Superior temporal gyrus (tissue), 1 donor: ENCODE results near the gene EPHB1.

ENCODE experiments used
- DNase-seq: peaks from one replicate; pipeline ENCODE4 v3.0.0-alpha.2; 2016; ENCODE audit errors: extremely low spot score

EPHB1 gene

GRCh38 chr3:134849561-134849960, 54.5 kb downstream of the EPHB1 start:
- no peak for DNase-seq

GRCh38 chr3:134850761-134851160, 55.7 kb downstream of the EPHB1 start:
- DNase-seq, result no peak

GRCh38 chr3:134852132-134852531, 57.1 kb downstream of the EPHB1 start:
- no peak for DNase-seq

GRCh38 chr3:134852893-134853351, 57.9 kb downstream of the EPHB1 start:
- DNase-seq, result no peak

GRCh38 chr3:134854254-134854653, 59.2 kb downstream of the EPHB1 start:
- DNase-seq, result no peak

GRCh38 chr3:134857356-134857755, 62.3 kb downstream of the EPHB1 start:
- no peak for DNase-seq

GRCh38 chr3:134857776-134858362, 62.8 kb downstream of the EPHB1 start:
- DNase-seq, result no peak

GRCh38 chr3:134858441-134859035, 63.5 kb downstream of the EPHB1 start:
- no peak for DNase-seq

- no peak for DNase-seq
These were observed 64.3 kb downstream of the EPHB1 start for GRCh38 chr3:134859341-134859740.

- DNase-seq, result peak; percentile 35
These were observed 65.1 kb downstream of the EPHB1 start for GRCh38 chr3:134860141-134860540.

- no peak for DNase-seq
These were observed 68.9 kb downstream of the EPHB1 start for GRCh38 chr3:134863915-134864314.

GRCh38 chr3:134864636-134865035, 69.6 kb downstream of the EPHB1 start:
- DNase-seq, result peak; percentile 22

- no peak for DNase-seq
These were observed 72.2 kb downstream of the EPHB1 start for GRCh38 chr3:134867277-134867676.

- DNase-seq, result no peak
These were observed 74.2 kb downstream of the EPHB1 start for GRCh38 chr3:134869153-134869726.

GRCh38 chr3:134871818-134872217, 76.8 kb downstream of the EPHB1 start:
- DNase-seq, result no peak

GRCh38 chr3:134872440-134873388, 77.7 kb downstream of the EPHB1 start:
- no peak for DNase-seq

- DNase-seq, result no peak
These were observed 78.7 kb downstream of the EPHB1 start for GRCh38 chr3:134873789-134874188.

GRCh38 chr3:134874737-134875413, 79.8 kb downstream of the EPHB1 start:
- no peak for DNase-seq

GRCh38 chr3:134876836-134877235, 81.8 kb downstream of the EPHB1 start:
- no peak for DNase-seq

GRCh38 chr3:134877788-134878187, 82.7 kb downstream of the EPHB1 start:
- no peak for DNase-seq

- peak; percentile 66 for DNase-seq
These were observed 84.9 kb downstream of the EPHB1 start for GRCh38 chr3:134879990-134880389.

- no peak for DNase-seq
These were observed 85.4 kb downstream of the EPHB1 start for GRCh38 chr3:134880431-134880830.
